Endometrial microvascular endothelial cells (primary cell): ENCODE data around the gene JAM3. TPM values are rescaled to one million over a fixed set of nuclear protein-coding genes. Genes with fewer than 3 reads are reported as not detected.
"Not testable (repeated sequence)": the region's sequence is repeated elsewhere in the genome, so short reads cannot be mapped to it uniquely, and the experiment has no call there.

Source experiments
- in situ Hi-C: cut with HindIII; loops from 2 replicates; pipeline ENCODE4 v1.10.0; 2017; ENCODE audit warnings: low sequenced_read_pairs, low pct_unique_long_range_greater_than_20kb; ENCODE audit errors: inconsistent ontology term
- total RNA-seq: library from RNA; depleted of rRNA; stranded (reverse); fragments of >200 nt; gene quantifications from one replicate; pipeline ENCODE4 v1.2.3, GENCODE V29; 2015; ENCODE audit errors: inconsistent ontology term

The JAM3 gene
- total RNA-seq, 1 donor from 2014 or later: 75.9 TPM

DNA sequence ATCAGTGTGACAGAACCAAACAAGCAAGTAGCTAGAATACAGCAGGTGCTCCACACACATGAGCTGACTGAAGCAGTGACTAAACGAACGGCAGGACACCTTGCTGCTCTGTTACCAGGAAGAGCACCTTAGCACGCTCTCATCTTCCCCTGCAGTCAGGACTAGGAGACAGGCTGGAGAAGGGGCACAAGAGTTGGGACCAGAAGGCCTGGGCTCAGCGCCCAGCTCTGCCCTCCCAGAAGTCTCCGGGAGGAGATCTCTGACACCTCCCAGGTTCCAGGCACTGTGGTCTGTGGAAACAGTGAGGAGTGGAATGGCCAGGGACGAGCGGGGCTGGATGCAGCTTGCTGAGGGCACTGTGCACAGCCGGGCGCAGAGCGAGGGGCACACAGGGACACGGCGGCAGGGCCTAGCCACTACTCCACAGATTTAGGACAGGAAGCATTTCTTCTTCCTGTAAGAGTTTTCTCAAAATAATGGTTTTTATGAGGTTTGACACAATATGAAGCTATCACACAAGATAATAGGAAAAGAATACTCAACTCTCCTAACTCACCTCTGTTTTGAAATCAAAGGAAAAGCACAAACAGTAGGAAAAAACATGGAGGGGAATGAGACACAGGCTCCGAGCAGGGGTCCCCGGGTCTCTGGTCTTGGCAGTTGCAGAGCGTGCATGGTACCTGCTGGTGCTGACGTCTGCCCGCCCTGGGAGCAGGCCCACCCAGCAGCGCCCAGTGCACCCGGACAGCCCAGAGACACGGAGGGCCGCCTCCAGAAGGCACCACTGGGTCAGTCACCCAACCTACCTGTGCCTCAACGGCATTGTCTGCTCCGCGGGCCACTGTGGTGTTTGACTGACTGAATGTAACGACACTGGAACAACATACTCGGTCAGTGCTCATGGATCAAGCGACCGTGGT lies 87.3 kb downstream of the JAM3 start:
- in situ Hi-C loops: no loop called here

- in situ Hi-C loops: no loop called here
Observed at GRCh38 chr11:134157451-134157850, 88.6 kb downstream of the JAM3 start.

- in situ Hi-C loops: no loop called here
Observed at GRCh38 chr11:134158023-134158422, 89.2 kb downstream of the JAM3 start.

GRCh38 chr11:134159652-134160051 lies 90.8 kb downstream of the JAM3 start:
- in situ Hi-C loops: no loop called here

- in situ Hi-C loops: no loop called here
Observed at GRCh38 chr11:134164490-134165370, 95.9 kb downstream of the JAM3 start.

DNA sequence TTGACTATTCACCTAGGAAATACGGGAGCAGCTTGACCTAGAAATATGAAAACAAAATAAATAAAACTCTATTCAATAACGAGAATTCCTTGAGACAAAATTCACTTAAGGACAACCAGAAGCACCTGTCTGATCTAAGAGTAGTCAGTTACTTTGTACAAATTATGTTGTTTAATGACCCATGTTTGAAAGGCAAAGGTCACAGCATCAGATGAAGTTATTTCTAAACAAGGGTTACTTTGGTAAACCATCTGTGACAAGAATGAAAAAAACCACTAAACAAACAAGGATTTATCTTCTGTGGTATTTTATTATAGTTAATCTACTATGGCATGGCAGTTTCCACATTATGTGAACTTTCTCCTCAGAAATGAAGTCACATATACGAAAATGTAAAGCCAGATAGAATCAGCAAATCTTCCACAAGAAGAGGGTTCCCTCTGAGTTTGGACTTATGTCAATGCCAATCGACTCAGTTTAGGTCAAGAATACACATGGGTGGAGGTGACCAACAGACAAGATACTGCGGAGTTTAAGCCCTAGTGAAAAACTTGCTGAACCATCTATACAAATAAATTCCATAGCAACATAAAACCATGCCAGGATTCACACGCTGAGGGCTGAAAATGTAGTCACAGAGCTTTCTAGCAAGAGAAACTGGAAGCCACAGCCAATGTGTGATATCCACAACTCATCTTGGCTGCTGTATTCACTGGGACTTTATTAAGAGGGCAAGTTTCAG lies 101.5 kb downstream of the JAM3 start:
- in situ Hi-C loops: no loop called here

DNA sequence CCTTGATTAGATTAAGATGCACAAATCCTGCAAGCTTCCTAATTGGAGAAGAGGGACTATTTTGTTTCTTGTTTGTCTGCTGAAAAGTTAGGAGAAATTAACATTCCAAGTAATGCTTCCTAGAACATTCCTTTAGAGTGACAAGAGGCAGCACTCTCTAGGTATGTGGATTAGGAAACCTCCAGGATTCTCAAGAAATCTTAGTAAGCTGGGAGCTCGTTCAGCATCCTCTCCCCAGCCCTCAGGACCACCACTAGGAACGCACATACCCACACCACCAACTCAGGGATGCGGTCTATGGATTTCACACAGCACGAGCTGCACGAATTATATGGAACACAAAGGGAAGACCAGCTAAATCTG lies 102.0 kb downstream of the JAM3 start:
- in situ Hi-C loops: no loop called here

DNA sequence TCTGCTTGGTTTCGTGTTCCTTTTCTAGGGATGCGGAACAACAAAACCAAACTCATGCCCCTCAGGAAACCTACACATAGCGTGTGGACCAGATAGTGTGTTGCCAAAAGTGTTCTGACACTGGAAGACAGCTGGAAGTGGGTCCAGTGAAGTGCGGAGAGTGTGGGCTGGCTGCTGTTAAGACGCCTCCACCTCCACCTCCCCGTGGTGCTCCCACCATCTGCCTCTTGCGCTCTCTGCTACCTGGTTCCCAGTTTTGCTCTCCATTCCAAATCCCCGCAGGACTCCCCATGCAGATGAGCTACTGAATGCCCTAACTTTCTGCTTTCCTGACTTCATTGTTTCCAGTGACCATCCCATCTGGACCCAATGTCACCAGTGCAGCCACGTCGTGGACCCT lies 103.1 kb downstream of the JAM3 start:
- in situ Hi-C loops: no loop called here

DNA sequence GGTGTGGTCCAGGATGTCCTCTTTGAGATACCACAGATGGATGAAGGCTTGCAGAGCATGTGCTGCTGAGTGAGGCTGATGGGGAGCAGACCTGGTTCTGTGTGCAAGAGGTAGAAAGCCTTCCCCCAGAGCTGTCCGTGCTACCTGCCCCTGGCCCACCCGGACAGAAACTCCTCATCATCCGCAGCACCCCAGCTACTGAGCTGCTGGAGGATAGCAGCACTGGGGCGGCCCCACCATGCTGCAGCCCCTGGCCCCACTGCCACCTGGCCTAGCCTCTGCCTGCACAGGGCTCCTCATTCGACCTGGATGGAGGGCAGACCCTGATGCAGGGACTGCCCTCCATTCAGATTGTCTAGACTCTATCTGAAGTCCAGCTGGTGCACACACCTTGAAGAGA lies 104.4 kb downstream of the JAM3 start:
- in situ Hi-C loops: no loop called here

- in situ Hi-C loops: no loop called here
Observed at GRCh38 chr11:134176284-134176683, 107.4 kb downstream of the JAM3 start.

- in situ Hi-C loops: no loop called here
Observed at GRCh38 chr11:134178032-134178674, 109.3 kb downstream of the JAM3 start.

GRCh38 chr11:134181707-134182106 lies 112.8 kb downstream of the JAM3 start:
- in situ Hi-C loops: no loop called here

GRCh38 chr11:134188092-134188491 lies 119.2 kb downstream of the JAM3 start:
- in situ Hi-C loops: not testable (repeated sequence)

DNA sequence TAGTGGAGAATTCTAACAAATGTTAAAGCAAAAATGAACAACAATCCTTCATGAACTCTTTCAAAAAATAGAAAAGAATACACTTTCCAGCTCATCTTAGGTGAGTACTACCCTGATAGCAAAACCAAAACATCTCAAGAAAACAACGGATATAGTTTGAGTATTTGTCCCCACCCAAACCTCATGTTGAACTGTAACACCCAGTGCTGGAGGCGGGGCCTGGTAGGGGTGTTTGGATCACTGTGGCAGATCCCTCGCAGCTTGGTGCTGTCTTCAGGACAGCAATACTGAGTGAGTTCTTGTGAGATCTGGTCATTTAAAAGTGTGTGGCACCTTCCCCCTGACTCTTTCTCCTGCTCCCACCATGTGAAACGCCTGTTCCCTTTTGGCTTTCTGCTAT lies 127.9 kb downstream of the JAM3 start:
- in situ Hi-C loops: no loop called here

GRCh38 chr11:134199531-134199930 lies 130.7 kb downstream of the JAM3 start:
- in situ Hi-C loops: no loop called here

GRCh38 chr11:134200688-134201087 lies 131.8 kb downstream of the JAM3 start:
- in situ Hi-C loops: no loop called here
